Stimulated activated CD4-positive, alpha-beta T cell treated with anti-CD3 and anti-CD28 coated beads, Interleukin-15, amount 100 ng/mL, for 48 hours (primary cell): ENCODE results near the gene KDM4B.
"Not testable (repeated sequence)": the region's sequence is repeated elsewhere in the genome, so short reads cannot be mapped to it uniquely, and the experiment has no call there.

Experiments used
- DNase-seq, 2 donors: peaks; one replicate each; pipeline ENCODE4 v3.0.0-alpha.2; 2020; ENCODE audit warnings: low read depth in 2 of 2

Gene KDM4B

DNA sequence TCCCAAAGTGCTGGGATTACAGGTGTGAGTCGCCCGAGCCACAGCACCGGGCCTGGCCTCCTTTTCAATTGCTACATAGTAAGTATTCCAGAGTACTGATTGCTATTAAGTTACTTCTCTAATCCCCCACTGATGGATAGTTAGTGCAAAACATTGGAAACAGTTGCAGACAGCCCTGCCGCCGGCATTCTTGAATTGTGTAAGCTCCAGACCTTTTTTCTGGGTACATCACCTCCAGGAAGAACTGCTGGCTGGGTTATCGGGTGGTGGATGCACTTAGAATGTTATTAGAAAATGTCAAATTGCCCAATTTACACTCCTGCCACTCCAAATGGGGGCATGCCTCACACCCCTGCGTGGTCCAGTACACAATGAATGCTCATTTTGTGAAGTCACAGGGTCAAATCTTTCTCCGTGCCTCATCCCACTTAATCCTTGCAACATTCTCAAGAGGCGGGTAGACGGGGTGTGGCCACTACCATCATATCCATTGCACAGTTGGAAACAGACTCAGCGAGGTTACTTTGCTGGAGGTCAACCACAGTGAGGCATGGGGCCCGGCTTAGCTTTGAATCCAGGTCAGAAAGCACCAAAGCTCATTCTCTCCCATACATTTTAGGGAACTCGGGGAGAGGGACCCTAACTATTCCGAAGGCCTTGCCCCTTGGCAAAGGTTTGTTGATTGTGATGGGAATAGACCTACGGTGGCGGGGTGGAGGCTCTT, 1.0 kb upstream of the KDM4B start:
- no peak for DNase-seq

DNA sequence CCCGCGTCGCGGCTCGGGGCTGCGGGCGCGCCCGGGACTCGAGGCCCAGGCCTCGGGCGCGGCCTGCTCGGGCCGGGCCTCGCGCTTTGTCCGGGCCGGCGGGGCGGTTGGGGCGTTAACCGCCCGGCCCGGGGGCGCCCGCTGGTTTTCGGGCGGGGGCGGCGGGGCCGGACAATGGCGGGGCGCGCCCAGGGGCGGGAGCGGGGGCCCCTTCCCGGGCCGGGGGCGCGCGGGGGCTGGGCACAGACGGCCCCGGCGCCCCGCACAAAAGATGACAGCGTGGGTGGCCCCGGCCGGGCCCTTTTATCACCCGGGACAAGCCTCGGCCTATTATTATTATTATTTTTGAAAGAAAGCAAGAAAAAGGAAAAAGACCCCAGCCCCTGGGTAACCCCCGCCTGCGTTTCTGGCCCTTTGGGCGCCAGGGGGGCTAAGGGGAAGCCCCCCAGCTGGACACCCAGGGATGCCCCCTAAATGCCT, 419 bp downstream of the KDM4B start:
- DNase-seq, result no peak

DNA sequence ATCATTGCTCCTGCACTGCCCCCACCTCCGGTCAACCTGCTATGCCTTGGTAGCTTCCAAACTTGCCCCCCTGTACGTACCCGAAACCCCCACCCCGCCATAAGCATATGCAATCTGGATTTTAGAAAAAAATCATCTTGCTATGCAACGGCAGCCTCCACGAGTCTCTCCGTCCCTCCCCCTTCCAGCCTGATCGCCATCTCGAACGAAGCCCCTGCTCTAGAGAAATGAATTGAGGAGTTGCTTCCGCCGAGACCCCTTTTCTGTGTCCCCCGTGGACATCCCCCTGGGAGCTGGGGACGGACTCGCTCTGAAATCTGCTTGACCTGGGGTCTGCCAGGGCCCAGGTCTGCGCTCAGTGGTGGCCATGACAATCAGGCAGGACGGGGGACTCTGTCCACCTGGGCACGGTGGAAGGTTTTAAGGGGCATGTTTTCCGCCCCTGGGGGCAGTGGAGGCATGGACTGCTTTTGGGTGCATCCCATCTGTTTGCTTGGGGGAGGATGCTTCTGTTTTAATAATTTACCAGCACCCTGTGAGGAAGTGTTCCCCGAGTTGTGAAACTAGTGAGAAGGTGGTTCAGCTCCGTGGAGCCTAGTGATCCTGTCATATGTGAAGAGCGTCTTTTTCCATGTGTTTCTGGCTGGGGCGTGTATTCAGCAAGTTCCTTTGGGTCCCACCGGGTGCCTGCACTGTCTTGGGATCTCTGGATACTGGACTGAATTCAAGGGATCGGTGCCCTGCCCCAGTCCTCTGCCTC, 1.0 kb downstream of the KDM4B start:
- DNase-seq, result no peak

DNA sequence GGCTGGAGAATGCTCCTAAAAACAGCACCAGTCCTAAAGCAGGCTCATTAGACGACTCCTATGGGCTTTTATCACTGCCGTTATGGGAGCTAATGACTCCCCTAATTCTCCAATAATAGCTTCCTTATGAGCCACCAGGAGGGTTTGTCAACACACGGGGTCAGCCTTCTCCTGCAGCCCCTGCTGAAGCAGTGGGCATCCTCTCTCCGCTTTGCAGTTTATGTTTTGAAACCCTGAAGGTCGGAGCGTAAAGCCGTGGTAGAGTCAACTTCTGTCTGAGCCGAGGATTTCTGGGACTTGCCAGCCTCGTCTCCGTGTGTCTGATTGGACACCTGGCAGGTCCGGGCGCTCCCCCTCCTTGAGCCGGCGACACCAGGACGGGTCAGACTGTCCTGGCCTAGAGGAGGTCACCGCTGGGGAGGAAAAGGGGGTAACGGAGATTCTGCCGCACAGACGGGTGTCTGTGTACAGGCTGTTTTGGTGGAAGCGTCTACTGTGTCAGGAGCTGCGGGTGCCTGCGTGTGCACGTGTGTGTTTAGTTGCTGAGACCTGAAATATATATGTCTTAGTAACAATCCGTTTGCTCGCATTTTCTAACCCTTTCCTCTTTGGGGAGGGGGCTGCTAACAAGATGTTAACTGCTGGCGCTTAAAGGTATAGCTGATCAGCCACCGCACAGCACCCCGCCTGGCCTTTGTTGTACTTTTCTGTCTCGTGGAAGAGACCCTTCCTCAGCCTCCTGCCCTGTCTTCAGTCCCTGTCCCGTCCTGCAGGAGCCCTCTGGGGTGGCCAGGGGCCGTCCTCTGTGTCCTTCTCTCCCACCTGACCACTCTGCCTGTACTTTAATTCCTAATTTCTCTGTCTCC, 1.9 kb downstream of the KDM4B start:
- no peak for DNase-seq

DNA sequence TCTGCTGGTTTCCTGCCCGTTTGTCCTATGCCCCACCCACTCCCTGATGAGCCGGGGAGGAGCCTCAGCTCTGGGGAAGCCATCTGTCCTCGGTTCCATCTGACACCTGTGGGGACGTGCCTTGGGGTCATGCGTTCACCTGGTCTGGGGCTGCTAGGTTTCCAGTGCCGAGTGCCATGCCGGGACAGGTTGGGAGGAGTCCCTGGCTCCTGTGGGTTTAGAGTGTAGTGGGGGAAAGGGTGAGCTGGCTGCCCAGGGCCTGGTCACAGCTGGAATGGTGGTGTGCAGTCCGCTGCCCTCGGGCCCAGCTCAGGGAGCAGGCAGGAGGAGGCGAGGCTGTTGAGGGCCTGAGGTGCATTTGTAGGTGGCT, 2.5 kb downstream of the KDM4B start:
- peak in 1 of 2 donors; percentile 25 for DNase-seq

DNA sequence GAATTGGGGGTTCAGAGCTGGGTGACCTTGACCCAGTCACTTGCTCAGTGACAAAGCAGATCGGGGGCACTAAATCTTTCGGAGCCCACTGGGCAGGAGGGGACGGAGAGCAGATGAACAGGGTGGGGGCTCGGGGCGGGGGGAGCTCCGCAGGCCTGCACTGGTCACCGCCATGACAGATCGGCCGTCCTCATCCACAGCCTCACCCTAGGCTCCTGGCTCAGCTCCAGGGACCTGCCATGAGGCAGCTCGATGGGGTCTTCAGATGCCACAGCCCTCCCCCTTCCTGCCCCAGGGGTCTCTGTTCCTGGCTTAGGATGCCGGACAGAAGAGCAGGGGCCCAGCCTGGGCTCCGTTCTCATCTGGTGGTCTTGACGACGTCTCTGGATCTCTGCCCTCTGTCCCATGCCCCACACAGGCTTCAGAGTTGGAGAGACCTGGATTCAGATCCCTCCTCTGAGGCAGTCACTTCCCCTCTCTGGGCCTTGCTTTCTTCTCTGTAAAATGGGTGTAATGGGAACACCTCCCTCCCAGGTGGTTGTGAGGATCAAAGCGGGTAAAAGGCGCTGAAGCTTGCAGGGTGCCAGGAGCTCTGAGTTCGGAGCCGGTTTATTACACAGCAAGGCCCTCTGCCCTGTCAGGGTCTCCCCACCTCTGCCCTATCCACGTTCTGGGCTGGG, 3.0 kb downstream of the KDM4B start:
- no peak for DNase-seq

DNA sequence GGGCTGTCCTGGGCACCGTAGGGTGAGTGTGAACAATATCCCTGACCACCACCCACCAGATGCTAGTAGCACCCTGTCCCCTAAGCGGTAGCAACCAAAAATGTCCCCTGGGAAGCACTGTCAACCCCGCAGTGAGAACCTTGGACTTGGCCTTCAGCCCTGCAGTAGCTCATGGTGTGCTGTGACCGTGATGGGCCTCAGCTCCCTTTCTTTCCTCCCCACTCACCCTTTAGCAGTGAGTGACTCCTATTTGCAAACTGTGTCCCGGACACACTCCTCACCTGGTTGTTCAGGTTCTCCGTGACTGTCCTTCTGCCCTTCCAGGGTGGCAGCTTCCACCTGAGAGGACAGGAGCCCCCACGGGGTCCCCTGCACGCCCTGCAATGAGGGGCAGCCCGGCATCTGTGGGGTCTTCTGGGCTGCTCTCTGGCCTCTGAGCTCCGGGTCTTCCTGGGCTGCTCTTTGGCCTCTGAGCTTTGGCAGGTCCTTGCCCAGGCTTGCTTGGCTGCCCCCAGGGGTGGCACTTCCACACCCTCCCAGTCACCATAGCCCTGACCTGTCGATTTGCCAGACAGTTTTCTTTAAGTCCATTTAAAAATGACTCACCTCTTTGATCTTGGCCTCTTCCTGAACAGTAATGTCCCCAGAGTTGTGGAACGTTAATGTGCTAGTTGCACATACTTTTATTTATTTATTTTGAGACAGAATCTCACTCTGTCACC, 3.8 kb downstream of the KDM4B start:
- no peak for DNase-seq

DNA sequence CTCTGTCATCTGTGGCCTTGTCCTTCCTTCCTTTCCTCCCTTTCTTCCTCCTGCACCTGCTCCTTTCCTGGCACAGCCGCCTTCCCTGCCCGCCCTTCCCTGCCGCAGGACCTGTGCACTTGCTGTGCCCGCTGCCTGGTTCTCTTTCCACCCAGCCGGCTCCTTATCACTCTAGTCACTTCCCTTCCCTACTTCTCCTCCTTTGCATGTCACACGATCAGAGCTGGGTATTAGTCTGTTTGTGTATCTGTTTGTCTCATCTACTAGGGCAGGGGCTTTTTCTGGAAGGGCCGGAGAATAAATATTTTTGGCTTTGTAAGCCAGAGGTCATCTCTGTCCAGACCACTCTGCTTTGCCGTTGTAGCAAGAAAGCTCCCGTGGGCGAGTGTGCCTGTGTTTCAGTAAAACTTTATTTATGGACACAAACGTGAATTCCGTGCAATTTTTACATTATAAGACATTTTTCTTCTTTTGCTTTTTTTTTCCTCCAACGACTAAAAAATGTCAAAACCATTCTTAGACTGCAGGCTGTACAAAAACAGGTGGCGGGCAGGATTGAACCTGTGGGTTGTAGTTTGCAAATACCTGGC, 6.1 kb downstream of the KDM4B start:
- DNase-seq, result no peak

DNA sequence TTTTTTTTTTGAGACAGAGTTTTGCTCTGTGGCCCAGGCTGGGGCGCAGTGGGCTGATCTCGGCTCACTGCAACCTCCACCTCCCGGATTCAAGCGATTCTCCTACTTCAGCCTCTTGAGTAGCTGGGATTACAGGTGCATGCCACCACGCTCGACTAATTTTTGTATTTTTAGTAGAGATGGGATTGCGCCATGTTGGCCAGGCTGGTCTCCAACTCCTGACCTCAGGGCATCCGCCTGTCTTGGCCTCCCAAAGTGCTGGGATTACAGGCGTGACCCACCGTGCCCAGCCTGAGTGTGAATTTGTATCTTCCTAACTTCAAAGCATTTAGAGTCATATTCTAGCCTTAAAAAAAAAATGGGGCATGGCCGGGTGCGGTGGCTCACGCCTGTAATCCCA, 6.7 kb downstream of the KDM4B start:
- DNase-seq, result not testable (repeated sequence)

DNA sequence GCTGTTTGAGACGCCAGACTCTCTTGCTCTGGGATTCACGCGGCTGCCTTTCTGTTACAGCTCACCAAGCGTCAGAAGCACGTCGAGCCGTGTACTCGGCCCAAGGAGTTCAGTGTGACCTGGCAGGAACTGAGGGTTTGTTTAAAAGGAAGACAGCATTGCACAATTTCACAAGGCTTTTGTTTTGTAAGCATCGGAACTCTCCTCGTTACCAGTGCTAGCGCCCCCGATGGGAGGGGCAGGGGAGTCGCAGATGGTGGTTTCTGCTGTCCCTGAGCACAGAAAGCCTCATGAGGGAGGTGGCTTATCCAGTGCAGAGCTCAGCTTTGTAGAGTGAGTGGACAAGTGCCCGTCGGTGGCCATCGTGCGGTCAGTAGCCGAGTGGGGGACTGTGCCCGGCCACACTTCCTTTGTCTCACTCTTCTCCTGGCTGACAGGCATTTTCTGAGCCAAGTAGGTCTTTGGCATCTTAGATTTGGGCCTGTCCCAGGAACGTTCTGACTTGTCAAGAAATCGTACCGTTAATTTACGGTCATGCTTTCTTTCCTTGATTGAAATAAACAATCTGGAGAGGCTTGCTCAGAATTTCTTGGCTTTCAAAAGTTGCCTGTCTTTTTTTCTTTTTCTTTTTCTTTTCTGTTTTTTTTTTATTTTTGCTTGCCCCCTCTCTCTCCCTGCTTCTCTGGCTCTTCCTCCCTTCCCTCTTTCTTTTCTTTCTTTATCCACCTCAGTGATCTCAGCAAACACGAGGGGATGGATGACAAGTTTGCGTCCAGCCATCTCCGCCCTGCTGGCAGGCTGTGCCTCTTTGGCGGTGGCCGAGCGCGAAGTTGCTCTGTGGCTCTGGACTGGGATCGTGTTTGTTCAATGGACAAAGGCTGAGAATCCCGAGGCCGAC, 7.7 kb downstream of the KDM4B start:
- no peak for DNase-seq

DNA sequence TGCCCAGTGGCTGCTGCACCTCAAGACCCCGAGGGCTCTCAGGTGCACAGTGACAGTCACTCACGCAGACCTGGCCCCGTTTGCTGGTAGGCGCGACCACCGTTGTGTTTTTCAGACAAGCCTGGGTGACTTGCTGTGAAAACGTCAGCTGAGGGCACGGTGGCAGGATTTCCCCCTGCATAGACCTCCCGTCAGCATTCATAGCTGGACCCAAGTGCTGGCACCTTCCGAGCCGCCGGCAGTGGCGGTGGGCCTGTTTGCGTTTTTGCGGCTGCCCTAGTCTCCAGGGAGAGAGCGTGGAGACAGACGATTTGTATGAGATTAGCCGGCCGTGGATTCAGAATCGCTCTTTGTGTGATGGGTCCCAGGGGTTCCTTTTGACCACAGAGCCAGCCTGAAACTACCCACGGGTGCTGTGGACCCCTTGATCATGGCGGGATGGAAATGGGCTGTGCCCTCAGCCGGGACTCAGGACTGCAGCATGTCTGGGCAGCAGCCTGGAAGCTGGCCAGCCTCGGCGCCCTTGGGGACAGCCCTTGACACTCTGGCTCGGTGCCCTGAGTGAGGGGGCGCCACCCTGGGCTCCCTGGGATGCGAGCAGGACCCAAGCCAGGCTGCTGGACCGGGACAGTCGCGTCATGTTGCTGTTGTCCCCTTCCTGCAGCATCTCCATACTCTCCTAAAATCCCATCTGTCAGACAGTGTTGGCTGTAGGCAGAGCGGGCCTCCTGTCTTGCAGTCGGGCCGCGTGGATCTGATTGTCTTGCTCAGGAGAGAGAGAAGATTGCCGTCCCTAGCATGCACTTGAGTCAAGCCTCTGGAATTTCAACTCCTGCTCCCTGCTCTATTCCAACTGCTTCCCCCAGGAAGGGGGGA, 8.6 kb downstream of the KDM4B start:
- DNase-seq, result no peak

DNA sequence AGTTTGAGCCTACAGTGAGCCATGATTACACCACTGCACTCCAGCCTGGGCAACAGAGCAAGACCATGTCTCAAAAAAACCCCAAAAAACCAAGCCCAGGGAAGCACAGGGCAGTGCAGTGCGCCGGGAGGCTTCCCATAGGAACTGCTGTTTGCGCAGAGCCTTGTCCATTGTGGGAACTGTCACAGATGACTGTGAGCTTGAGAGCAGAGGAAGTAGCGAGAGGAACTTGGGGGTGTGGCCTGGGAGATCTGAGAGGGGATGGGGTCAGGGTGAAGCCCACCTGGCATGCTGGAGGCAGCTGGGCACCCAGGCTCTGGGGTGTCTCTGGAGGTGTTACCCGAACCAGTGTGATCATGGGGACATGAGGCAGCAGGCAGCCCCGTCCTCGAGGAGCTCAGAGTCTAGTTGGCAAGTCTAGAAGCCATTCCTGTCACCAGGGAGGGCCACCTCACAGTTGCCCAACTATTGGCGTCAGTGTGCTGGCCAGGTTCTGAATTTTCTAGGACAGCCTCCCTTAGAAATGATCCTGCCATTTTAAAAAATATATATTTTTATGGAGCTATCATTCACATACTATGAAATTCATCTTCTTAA, 10.4 kb downstream of the KDM4B start:
- no peak for DNase-seq

DNA sequence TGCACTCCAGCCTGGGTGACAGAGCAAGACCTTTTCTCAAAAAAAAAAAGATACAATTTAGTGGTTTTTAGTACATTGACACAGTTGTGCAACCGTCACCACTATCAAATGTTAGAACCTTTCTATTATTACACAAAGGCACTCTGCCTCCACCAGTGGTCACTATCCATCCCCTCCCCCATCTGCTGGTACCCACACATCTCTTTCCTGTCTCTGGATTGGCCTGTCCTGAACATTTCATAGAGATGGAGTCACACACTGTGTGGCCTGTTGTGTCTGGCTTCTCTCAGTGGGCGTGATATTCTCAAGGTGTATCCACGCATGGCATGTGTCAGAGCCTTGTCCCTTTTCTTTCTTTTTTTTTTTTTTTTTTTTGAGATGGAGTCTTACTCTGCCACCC, 11.2 kb downstream of the KDM4B start:
- no peak for DNase-seq

DNA sequence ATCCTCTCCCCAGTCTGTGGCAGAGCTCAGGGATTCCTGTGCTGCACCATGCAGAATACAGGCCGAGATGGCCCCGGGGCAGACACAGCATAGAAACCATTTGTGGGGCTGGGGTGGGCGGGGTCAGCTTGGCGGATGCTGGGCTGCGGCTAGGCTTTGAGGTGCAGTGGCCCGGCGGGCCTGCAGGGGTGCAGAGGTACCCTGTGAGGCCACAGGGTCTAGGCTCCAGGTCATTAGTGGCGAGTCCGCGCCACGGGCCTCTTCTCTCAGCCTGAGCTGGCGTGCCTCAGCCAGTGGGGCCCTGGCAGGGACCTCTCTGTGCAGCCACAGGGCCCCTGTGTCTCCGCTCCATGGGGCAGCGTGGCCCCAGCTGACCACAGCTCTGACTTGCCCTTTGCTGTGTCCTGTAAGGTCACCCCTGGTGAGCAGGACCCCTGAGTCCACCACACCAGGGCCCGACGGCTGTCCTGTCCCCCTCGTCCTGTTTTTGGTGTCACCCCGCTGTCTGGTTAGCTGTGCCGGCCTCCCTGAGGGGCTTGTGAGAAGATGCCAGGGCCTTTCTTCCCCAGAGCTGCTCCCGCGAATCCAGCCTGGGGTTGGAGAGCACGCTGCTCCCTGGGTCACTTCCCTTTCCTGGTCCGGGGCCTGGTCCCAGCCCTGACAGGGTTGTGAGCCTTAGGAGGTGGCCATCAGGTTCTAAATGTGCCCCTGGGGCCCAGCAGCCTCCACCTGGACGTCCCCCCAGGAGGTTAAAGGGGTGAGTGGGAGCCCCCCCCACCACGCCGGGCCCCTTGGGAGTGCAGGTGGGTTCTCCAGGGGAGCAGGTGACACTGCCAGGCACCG, 12.1 kb downstream of the KDM4B start:
- no peak for DNase-seq

DNA sequence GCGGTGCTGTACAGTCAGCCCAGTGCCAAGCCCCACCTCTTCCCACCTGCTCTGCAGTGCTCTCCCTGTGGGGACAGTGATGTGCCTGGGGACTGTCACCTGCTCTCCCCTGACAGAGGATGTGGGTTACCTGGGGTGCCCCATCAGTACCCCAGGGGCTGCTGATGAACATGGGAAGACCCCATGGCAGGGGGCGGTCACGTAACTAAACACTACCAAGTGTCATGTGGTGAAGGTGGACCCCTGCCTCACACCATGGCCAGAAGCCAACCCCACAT, 12.7 kb downstream of the KDM4B start:
- no peak for DNase-seq

DNA sequence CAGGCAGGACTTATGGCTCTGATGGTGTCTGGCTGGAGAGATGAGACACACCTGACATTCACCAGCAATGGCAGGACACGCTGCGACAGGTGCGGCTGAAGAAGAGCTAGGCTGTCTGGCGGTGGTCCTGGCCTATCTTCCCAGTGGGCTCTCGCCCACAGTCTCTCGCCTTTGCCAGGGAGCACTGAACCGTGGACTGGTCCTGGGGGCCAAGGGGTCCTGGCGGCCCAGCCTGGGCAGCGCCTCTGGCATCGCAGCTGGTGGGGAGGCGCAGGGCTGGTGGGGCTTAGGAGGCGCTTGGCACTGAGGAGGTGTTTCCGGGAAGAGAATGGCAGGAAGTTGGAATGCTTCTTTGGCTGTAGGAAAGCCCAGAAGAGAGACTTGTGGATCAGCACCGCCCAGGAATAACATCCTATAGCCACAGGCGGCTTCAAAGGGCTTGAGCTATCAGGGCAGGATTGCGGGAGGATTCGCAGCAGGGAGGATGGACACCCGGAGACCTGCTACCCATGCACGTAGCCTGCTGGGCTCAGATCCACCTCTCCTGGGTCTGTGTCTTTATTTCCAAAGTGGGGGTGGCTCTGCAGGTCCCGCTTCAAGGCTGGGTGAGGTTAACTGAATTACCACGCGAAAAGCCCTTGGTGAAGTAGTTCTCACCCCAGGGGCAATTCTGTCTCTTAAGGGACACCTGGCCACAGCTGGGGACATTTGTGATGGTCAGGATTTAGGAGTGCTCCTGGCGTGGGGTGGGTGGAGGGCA, 14.6 kb downstream of the KDM4B start:
- DNase-seq, result no peak

DNA sequence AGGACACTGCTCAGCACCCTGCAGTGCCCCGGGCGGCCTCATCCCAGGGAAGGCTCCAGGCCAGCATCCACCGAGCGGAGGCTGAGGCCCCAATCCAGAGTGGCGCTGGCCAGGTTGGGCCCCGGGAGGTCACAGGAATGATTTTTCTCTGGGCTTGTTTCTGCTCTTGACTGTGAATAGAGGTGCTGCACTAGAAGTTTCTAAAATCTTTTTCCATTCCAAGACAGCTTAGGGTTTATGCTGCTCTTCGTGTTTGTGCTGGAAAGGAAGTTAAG, 15.1 kb downstream of the KDM4B start:
- no peak for DNase-seq
